ENCODE measurements around the gene TNS1.

DNA sequence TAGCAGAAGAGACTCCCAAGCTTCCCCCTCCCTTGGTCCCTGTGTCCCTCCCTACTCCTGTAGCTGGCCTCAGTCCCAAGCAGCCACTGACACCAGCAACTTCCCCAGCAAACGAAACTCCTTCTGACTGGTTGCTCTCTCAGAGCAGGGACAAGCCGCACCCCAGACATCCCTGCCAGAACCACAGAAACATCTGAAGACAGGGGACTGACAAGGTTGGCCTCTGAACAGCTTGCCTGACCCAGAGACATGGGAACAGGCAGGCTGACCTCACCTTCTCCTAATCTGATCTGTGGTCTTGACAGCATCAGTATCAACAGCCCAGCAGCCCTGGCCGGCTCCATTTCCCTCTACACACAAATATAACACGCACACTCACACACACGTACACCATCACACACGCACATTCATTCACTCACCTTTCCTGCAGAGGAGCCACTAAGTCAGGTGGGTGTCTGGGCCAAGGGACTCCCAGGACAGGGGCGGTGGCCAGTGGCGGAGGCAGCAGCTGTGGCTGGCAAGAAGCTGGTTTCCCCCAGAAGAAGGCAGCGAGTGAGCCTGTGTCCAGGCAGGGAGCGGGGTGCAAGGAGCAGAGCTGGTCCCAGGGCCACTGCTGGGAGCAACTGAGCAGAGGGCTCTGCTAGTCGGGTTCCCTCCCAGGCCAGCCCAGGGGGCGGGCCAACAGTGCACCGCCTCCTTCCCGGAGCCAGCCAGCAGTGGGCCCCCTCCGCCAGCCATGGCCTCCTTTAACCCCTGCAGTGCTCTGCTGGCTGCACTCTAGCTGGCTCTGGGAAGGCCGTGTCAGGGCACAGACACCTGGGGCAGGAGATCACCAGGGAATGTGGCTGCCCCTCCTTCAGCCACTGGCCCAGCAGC, 59.1 kb downstream of the TNS1 start:
- TF ChIP-seq SP1 (IDR thresholded peaks at IDR 0.05; ENCODE audit: low read depth, low read length) (no peak), EP300 (IDR thresholded peaks at IDR 0.05; ENCODE audit: borderline replicate concordance in 1 of 2, control insufficient read depth in 1 of 2, low read depth in 2 of 2, low read length in 2 of 2) (no peak), EZH2 (IDR thresholded peaks at IDR 0.05; ENCODE audit: borderline replicate concordance, control insufficient read depth, low read depth, low read length) (no peak), POLR2A (IDR thresholded peaks at IDR 0.05; ENCODE audit: low read depth, low read length) (no peak), ASH2L (IDR thresholded peaks at IDR 0.05; ENCODE audit: borderline replicate concordance, low read depth) (no peak), CEBPB (IDR thresholded peaks at IDR 0.05; ENCODE audit: borderline replicate concordance in 1 of 2, low read depth in 2 of 2, low read length in 2 of 2) (no peak), ZZZ3 (IDR thresholded peaks at IDR 0.05; ENCODE audit: control insufficient read depth, insufficient read length, low read depth) (no peak)
- TF ChIP-seq, protein P1, sequence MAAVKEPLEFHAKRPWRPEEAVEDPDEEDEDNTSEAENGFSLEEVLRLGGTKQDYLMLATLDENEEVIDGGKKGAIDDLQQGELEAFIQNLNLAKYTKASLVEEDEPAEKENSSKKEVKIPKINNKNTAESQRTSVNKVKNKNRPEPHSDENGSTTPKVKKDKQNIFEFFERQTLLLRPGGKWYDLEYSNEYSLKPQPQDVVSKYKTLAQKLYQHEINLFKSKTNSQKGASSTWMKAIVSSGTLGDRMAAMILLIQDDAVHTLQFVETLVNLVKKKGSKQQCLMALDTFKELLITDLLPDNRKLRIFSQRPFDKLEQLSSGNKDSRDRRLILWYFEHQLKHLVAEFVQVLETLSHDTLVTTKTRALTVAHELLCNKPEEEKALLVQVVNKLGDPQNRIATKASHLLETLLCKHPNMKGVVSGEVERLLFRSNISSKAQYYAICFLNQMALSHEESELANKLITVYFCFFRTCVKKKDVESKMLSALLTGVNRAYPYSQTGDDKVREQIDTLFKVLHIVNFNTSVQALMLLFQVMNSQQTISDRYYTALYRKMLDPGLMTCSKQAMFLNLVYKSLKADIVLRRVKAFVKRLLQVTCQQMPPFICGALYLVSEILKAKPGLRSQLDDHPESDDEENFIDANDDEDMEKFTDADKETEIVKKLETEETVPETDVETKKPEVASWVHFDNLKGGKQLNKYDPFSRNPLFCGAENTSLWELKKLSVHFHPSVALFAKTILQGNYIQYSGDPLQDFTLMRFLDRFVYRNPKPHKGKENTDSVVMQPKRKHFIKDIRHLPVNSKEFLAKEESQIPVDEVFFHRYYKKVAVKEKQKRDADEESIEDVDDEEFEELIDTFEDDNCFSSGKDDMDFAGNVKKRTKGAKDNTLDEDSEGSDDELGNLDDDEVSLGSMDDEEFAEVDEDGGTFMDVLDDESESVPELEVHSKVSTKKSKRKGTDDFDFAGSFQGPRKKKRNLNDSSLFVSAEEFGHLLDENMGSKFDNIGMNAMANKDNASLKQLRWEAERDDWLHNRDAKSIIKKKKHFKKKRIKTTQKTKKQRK (IDR thresholded peaks at IDR 0.05; ENCODE audit: low read depth, low read length): no peak
- TF ChIP-seq, protein P2, sequence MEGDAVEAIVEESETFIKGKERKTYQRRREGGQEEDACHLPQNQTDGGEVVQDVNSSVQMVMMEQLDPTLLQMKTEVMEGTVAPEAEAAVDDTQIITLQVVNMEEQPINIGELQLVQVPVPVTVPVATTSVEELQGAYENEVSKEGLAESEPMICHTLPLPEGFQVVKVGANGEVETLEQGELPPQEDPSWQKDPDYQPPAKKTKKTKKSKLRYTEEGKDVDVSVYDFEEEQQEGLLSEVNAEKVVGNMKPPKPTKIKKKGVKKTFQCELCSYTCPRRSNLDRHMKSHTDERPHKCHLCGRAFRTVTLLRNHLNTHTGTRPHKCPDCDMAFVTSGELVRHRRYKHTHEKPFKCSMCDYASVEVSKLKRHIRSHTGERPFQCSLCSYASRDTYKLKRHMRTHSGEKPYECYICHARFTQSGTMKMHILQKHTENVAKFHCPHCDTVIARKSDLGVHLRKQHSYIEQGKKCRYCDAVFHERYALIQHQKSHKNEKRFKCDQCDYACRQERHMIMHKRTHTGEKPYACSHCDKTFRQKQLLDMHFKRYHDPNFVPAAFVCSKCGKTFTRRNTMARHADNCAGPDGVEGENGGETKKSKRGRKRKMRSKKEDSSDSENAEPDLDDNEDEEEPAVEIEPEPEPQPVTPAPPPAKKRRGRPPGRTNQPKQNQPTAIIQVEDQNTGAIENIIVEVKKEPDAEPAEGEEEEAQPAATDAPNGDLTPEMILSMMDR (IDR thresholded peaks at IDR 0.05 in 2 of 3, conservative IDR thresholded peaks at IDR 0.05 in 1 of 3; ENCODE audit: control insufficient read depth in 2 of 3, extremely low read depth in 1 of 3, insufficient read depth in 1 of 3, low read depth in 3 of 3, low read length in 3 of 3): no peak
- TF ChIP-seq, protein P3, sequence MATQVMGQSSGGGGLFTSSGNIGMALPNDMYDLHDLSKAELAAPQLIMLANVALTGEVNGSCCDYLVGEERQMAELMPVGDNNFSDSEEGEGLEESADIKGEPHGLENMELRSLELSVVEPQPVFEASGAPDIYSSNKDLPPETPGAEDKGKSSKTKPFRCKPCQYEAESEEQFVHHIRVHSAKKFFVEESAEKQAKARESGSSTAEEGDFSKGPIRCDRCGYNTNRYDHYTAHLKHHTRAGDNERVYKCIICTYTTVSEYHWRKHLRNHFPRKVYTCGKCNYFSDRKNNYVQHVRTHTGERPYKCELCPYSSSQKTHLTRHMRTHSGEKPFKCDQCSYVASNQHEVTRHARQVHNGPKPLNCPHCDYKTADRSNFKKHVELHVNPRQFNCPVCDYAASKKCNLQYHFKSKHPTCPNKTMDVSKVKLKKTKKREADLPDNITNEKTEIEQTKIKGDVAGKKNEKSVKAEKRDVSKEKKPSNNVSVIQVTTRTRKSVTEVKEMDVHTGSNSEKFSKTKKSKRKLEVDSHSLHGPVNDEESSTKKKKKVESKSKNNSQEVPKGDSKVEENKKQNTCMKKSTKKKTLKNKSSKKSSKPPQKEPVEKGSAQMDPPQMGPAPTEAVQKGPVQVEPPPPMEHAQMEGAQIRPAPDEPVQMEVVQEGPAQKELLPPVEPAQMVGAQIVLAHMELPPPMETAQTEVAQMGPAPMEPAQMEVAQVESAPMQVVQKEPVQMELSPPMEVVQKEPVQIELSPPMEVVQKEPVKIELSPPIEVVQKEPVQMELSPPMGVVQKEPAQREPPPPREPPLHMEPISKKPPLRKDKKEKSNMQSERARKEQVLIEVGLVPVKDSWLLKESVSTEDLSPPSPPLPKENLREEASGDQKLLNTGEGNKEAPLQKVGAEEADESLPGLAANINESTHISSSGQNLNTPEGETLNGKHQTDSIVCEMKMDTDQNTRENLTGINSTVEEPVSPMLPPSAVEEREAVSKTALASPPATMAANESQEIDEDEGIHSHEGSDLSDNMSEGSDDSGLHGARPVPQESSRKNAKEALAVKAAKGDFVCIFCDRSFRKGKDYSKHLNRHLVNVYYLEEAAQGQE (IDR thresholded peaks at IDR 0.05; ENCODE audit: low read depth, low read length): no peak
- TF ChIP-seq, protein P4, sequence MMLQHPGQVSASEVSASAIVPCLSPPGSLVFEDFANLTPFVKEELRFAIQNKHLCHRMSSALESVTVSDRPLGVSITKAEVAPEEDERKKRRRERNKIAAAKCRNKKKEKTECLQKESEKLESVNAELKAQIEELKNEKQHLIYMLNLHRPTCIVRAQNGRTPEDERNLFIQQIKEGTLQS (IDR thresholded peaks at IDR 0.05; ENCODE audit: borderline replicate concordance, extremely low read depth, low read depth, low read length): no peak
